ENCODE measurements around the gene DISC1.

DISC1 gene

DNA sequence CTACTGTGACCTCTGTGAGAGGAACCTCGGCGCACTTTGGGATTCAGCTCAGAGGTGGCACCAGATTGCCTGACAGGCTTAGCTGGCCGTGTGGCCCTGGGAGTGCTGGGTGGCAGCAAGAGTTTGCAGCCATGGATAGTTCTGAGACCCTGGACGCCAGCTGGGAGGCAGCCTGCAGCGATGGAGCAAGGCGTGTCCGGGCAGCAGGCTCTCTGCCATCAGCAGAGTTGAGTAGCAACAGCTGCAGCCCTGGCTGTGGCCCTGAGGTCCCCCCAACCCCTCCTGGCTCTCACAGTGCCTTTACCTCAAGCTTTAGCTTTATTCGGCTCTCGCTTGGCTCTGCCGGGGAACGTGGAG, 67.5 kb downstream of the DISC1 start:
- Mint-ChIP-seq H3K4me3 (no peak overlapping the region), H3K27me3 (no peaks in the 10 kb centered on the region), H3K9me3 (no peaks in the 10 kb centered on the region), H3K36me3 (ENCODE audit: low read depth) (peaks cover 47% of the 10 kb centered on the region), H3K27ac (no peak overlapping the region), H3K4me1 (ENCODE audit: low read depth) (peaks cover 37% of the 10 kb centered on the region)
- intact Hi-C loops (cut with micrococcal nuclease), result no loop called here

DNA sequence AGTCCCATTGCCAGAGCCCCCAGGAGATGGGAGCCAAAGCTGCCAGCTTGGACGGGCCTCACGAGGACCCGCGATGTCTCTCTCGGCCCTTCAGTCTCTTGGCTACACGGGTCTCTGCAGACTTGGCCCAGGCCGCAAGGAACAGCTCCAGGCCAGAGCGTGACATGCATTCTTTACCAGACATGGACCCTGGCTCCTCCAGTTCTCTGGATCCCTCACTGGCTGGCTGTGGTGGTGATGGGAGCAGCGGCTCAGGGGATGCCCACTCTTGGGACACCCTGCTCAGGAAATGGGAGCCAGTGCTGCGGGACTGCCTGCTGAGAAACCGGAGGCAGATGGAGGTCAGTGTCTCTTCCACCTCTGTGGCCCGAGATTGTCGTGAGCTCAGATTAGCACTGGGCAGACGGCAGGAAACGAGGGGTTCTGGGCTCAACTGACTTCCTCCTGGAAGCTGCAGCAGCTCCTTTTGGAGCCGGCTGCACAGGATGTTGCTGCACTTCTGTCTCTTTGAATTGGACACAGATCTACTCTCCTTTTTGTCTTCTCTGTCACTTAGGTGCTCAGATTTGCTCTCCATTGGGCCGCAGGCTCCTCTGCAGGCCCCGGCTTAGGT, 68.0 kb downstream of the DISC1 start:
- H3K36me3 Mint-ChIP-seq (ENCODE audit: low read depth), result peaks cover 47% of the 10 kb centered on the region
- H3K9me3 Mint-ChIP-seq, result no peaks in the 10 kb centered on the region
- no peaks in the 10 kb centered on the region for H3K27me3 Mint-ChIP-seq
- H3K4me1 Mint-ChIP-seq (ENCODE audit: low read depth), result peaks cover 40% of the 10 kb centered on the region
- no peak overlapping the region for H3K4me3 Mint-ChIP-seq
- intact Hi-C loops (cut with micrococcal nuclease), result no loop called here
- H3K27ac Mint-ChIP-seq, result peak overlapping the region; percentile 10

DNA sequence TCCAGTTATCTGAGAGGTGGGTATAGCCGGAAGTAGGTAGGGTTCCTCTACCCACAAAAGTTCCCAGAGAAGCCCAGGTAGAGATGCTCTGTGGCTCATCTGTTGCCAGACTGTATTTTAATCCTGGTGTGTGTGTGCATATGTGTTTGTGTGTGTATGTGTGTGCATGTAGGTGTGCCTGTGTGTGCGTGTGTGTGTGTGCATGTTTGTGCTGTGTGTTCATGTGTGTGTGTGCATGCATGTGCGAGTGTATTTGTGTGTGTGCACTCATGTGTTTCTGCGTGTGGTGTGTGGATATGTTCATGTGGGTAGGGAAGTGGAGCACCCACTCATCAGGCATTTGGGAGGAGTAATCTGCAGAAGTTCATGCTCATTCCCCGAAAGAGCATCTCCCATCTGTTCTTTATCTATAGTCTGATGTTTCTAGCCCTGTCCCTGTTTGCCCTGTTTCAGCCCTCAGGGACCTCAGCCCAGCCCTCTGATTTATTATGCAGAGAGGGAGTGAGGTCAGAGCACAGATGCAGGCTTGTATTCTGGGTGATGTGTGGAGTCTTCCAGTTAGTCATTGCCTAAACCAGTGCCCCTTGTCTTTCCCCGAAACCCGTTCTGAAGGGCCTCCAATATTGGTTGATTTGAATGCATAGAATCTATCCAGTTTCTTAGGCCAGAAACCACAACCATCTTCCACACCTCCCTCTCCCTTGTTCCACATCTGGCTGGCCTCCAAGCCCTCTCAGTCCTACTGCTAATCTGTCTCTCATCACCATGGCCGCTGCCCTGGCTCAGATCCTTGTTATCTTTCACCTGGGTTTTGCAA, 69.1 kb downstream of the DISC1 start:
- Mint-ChIP-seq H3K27me3 (no peaks in the 10 kb centered on the region), H3K4me1 (ENCODE audit: low read depth) (peaks cover 40% of the 10 kb centered on the region), H3K36me3 (ENCODE audit: low read depth) (peaks cover 50% of the 10 kb centered on the region), H3K27ac (no peak overlapping the region), H3K9me3 (no peaks in the 10 kb centered on the region), H3K4me3 (no peak overlapping the region)
- intact Hi-C loops (cut with micrococcal nuclease), result no loop called here

DNA sequence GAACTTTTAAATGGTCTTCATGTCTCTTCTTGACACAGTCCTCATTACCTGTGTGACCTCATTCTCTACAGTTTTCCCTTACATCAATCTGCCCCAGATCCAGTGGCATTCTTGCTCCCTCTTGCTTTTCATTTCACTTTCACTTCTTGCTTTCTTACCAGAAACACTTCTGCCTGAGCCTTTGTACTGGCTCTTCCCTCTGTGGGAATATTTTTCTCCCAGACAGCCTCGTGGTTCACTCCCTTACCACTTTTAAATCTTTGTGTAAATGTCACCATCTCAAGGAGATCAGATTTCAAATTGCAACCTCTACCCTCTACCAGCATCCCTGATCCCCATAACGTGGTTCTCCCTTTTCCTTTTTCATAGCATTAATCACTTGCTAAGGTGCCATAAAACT, 73.2 kb downstream of the DISC1 start:
- intact Hi-C loops (cut with micrococcal nuclease), result no loop called here
- Mint-ChIP-seq H3K27me3 (no peaks in the 10 kb centered on the region), H3K4me3 (peak overlapping the region; percentile 21), H3K9me3 (no peaks in the 10 kb centered on the region), H3K36me3 (ENCODE audit: low read depth) (peaks cover 59% of the 10 kb centered on the region), H3K4me1 (ENCODE audit: low read depth) (peaks cover 34% of the 10 kb centered on the region), H3K27ac (peak overlapping the region; percentile 42)

DNA sequence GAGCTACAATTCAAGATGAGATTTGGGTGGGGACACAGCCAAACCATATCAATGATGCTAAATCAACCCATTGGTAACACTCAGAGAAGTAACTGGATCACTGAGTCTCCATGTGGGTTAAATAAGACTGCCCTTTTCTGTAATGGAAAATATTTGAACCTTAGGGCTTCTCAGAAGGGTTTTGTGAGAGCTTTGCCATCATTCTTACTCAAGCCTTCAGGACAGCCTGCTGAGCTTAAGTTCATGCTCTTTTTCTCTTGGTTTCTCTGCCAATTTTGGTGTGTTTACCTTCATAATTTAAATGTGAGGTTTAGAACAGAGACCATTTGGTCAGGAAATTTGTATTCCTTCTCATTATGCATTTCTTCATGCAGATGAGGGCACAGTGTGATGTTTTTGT, 74.7 kb downstream of the DISC1 start:
- no peaks in the 10 kb centered on the region for H3K9me3 Mint-ChIP-seq
- H3K27me3 Mint-ChIP-seq, result no peaks in the 10 kb centered on the region
- H3K36me3 Mint-ChIP-seq (ENCODE audit: low read depth), result peaks cover 44% of the 10 kb centered on the region
- H3K4me1 Mint-ChIP-seq (ENCODE audit: low read depth), result peaks cover 25% of the 10 kb centered on the region
- H3K4me3 Mint-ChIP-seq, result no peak overlapping the region
- H3K27ac Mint-ChIP-seq, result no peak overlapping the region
- intact Hi-C loops (cut with micrococcal nuclease), result no loop called here

DNA sequence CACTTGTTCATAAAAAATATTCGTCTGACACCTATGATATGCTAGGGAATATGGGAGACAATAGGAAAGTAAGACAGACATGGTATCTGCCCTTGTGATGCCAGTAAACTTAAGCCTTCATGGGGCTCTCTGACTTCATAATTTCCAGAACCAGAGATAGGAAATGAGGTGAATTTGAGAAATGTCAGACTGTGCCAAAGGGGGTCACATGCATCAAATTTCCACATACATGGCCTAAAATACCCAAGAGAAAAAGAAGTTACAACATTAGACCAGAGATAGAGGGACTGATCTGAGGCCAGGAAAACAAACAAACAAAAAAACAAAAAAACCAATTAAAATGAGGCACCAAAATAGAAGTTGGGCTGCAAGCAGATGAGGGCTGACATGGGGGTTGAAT, 75.7 kb downstream of the DISC1 start:
- Mint-ChIP-seq H3K4me3 (no peak overlapping the region), H3K27me3 (no peaks in the 10 kb centered on the region), H3K27ac (no peak overlapping the region), H3K4me1 (ENCODE audit: low read depth) (peaks cover 31% of the 10 kb centered on the region), H3K9me3 (no peaks in the 10 kb centered on the region), H3K36me3 (ENCODE audit: low read depth) (peaks cover 43% of the 10 kb centered on the region)
- intact Hi-C loops (cut with micrococcal nuclease), result no loop called here

DNA sequence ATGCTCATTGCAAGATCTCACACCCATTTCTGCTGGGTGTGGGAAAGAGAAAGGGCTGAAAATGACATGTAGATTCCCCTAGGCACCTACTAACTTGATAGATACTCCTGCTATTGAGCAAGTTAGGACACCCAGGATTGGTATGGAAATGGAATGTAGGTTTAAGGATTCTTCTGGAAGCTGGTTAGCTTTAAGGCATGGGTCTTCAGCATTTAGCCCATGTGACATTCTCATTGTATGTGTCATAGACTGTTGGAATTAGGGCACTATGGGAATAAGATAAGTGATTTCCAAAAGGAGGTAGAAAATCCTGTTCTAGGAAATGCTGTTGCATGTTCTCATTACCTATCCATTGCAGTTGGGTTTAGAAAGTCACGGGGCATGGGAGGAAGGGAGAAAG, 76.2 kb downstream of the DISC1 start:
- Mint-ChIP-seq H3K9me3 (no peaks in the 10 kb centered on the region), H3K27ac (no peak overlapping the region), H3K36me3 (ENCODE audit: low read depth) (peaks cover 48% of the 10 kb centered on the region), H3K4me3 (no peak overlapping the region), H3K4me1 (ENCODE audit: low read depth) (peaks cover 31% of the 10 kb centered on the region), H3K27me3 (no peaks in the 10 kb centered on the region)
- intact Hi-C loops (cut with micrococcal nuclease), result no loop called here

DNA sequence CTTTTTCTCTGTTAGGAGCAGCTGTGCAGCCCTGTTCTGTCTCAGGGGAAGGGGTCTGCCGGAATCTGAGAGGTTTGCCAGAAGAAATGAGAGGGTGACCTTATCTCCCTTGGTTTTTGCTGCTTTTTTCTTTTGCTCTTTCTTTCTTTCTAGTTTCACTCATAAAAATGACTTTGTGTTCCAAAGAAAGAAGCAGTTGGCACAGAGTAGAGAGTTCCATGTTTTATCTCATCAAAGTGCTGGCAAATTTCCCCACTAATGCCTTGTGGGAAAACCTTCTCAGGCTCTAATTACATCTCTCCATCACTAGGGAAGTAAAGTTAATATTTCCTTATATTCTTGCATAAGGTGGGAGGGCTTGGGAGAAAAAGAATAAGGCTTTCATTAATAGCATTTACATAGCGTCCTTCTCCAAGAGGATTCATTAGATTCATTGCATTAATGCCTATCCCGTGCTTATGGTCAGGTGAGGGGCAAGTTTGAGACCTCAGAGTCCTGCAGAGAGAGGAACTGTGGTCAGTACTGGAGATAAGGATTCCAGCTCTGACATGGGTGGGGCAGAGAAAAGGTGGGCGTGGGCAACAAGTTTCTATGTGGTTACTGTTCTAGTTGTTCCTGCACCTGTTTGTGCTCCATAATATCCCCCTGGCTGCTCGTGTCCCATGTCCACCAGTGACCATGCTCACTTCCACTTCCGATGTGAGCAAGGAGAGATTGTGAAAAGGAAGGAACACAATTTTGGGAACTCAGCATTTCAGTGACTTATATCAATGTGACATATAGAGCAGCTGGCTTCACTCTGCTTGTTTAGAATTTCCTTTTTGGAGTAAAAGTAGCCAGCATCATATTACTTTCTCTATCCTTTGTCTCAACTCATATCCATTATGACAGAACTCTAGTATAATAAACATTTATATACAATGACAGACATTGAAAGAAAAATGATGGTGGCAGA, 79.5 kb downstream of the DISC1 start:
- H3K36me3 Mint-ChIP-seq (ENCODE audit: low read depth), result peaks cover 64% of the 10 kb centered on the region
- H3K27me3 Mint-ChIP-seq, result no peaks in the 10 kb centered on the region
- H3K9me3 Mint-ChIP-seq, result no peaks in the 10 kb centered on the region
- peaks cover 12% of the 10 kb centered on the region for H3K4me1 Mint-ChIP-seq (ENCODE audit: low read depth)
- no peak overlapping the region for H3K27ac Mint-ChIP-seq
- intact Hi-C loops (cut with micrococcal nuclease), result no loop called here
- H3K4me3 Mint-ChIP-seq, result no peak overlapping the region

DNA sequence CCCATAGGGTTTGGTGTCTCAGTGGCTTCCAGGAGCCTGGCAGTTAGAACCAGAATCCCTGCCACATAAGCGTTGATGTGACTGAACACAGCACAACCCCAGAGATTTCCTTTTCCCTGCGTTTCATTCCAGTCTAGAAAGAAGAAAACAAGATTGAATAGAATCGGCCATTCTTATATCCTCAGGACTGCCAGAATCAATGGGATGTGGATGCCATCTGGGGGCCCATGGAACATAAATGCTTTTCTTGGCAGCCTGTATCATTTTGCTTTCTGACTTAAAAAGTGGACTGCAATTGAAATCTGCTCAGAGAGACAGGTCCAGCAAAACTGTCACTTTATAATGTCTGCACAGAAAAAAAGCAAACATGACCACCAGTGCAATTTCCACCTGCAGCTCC, 80.3 kb downstream of the DISC1 start:
- Mint-ChIP-seq H3K4me3 (no peak overlapping the region), H3K36me3 (ENCODE audit: low read depth) (peaks cover 68% of the 10 kb centered on the region), H3K4me1 (ENCODE audit: low read depth) (peaks cover 11% of the 10 kb centered on the region), H3K9me3 (no peaks in the 10 kb centered on the region), H3K27ac (no peak overlapping the region), H3K27me3 (no peaks in the 10 kb centered on the region)
- intact Hi-C loops (cut with micrococcal nuclease), result no loop called here

DNA sequence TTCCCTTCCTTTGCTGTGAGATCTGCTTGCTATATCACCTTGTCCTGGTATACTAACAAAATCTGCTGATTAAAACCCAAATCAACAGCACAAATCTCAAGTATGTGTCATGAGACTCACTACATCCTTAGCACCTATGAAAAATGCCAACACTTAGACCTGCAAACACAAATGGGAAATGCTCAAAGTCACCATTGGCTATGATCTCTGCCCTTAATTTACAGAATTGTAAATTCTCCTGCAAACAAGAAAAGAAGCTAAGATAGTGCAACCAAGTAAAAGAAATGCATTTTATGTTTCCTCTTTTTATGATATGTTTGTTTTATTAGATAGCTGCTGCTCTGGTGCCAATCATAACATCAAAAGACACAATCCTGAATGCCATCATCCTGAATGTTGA, 80.8 kb downstream of the DISC1 start:
- Mint-ChIP-seq H3K9me3 (no peaks in the 10 kb centered on the region), H3K27me3 (no peaks in the 10 kb centered on the region), H3K4me3 (no peak overlapping the region), H3K4me1 (ENCODE audit: low read depth) (peaks cover 11% of the 10 kb centered on the region), H3K27ac (no peak overlapping the region), H3K36me3 (ENCODE audit: low read depth) (peaks cover 68% of the 10 kb centered on the region)
- intact Hi-C loops (cut with micrococcal nuclease), result no loop called here

DNA sequence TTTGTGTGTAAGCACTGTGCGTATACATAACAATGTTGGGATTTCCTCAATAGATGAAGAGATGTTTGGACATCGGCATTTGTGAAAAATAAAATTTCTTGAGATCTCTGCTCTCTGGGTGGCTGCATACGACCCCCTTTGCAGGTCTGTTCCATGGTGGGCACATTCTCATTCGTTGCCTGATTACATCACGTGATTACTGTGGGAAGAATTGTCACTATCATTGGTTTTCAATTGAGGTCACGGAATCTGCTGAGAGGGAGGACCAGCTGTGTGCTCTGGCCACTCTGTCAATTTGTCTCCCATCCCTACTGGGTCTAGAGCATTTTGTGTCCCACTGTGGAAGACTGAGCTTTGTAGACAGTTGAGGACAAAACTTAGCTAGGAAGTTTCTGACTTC, 81.8 kb downstream of the DISC1 start:
- H3K9me3 Mint-ChIP-seq, result no peaks in the 10 kb centered on the region
- peaks cover 11% of the 10 kb centered on the region for H3K4me1 Mint-ChIP-seq (ENCODE audit: low read depth)
- H3K27me3 Mint-ChIP-seq, result no peaks in the 10 kb centered on the region
- intact Hi-C loops (cut with micrococcal nuclease), result no loop called here
- no peak overlapping the region for H3K4me3 Mint-ChIP-seq
- H3K27ac Mint-ChIP-seq, result no peak overlapping the region
- H3K36me3 Mint-ChIP-seq (ENCODE audit: low read depth), result peaks cover 68% of the 10 kb centered on the region

DNA sequence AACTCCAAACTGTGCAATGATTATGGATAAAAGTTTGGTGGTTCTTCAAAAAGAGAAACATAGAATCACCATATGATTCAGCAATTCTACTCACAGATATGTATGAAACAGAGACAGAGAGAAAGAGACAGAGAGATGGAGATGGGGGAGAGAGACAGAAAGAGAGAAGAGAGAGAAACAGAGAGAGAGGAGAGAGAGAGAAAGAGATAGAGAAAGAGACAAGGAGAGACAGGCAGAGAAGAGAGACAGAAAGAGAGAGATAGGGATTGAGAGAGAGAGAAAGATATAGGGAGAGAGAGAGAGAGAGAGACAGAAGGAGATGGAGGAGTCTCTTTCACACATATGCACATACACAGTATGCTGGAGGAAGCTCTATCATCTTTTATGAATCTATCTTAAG, 87.8 kb downstream of the DISC1 start:
- Mint-ChIP-seq H3K4me1 (ENCODE audit: low read depth) (no peaks in the 10 kb centered on the region), H3K27ac (no peak overlapping the region), H3K36me3 (ENCODE audit: low read depth) (peaks cover 57% of the 10 kb centered on the region), H3K27me3 (no peaks in the 10 kb centered on the region), H3K4me3 (no peak overlapping the region), H3K9me3 (no peaks in the 10 kb centered on the region)
- intact Hi-C loops (cut with micrococcal nuclease), result no loop called here

DNA sequence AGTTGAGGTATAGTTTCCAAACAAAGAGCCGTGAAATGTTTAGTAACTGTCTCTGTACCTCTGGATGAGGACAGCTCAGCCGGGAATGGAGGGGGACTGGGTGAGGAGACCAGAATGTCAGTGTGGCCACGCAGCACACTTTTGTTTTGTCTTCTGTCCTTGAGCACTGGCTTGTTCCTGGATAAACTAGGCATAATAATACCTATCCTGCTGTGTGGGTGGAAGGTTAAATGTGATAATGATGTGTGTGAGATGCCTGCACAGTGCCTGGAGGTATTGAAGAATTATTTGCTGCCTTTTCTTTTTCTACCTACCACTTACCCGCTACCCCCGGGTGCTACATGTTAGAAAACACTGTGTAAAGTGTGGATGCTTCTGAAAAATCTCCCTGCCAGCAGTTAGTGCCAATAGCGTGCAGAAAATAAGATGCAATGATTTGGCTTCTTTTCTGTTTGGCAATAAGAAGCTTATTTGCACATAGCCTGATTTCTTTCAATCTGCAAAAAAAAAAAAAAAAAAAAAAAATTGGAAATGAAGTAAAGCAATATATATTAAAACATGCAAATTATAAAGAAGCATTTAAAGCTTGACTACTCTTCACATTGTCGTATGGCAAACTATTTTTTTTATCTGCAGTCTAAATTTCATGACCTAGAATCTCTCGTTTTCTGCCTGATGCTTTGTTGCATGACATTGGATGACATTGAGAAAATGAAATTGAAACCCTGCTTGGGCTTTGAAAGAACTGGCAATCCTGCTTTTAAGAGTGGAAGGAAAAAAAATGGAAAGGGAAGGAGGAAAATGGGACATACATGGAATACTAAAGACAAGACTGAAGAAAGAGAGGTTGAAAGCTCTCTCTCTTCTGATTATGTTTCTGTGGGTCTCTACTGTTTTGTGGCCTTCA, 89.5 kb downstream of the DISC1 start:
- Mint-ChIP-seq H3K9me3 (no peaks in the 10 kb centered on the region), H3K27me3 (no peaks in the 10 kb centered on the region), H3K36me3 (ENCODE audit: low read depth) (peaks cover 59% of the 10 kb centered on the region), H3K4me3 (no peak overlapping the region), H3K4me1 (ENCODE audit: low read depth) (no peaks in the 10 kb centered on the region), H3K27ac (no peak overlapping the region)
- intact Hi-C loops (cut with micrococcal nuclease), result no loop called here
